Spleen (tissue), 11 donors: ENCODE results near the gene DDIT4. TPM values are rescaled to one million over a fixed set of nuclear protein-coding genes. Genes with fewer than 3 reads are reported as not detected.

Source experiments
- DNase-seq: peaks from one replicate; pipeline ENCODE4 v3.0.0-alpha.2; 2020
- H3K27ac ChIP-seq, 8 donors: fragments of 200-600 bp; sonication (generic) in 7 of 8; 1 replicate in 4 of 8; 2 replicates in 4 of 8; pipeline versions ENCODE4 v1.5.0 to v1.8.0; 2016 to 2021; ENCODE audit warnings: inconsistent platforms in 4 of 8, mild to moderate bottlenecking in 4 of 8, moderate library complexity in 1 of 8
- H3K27me3 ChIP-seq, 7 donors: fragments of 200-600 bp; sonication (generic) in 6 of 7; replicated peaks in 1 of 7; 1 replicate in 4 of 7; 2 replicates in 3 of 7; pipeline versions ENCODE4 v1.5.0 to v1.8.0; 2016 to 2021; ENCODE audit warnings: inconsistent platforms in 3 of 7, mild to moderate bottlenecking in 1 of 7
- H3K36me3 ChIP-seq, 6 donors: fragments of 200-600 bp; sonication (generic) in 5 of 6; 1 replicate in 4 of 6; 2 replicates in 2 of 6; pipeline versions ENCODE4 v1.5.0 to v1.8.0; 2016 to 2021; ENCODE audit warnings: inconsistent platforms in 2 of 6
- H3K4me1 ChIP-seq, 6 donors: fragments of 200-600 bp; sonication (generic) in 5 of 6; 1 replicate in 3 of 6; 2 replicates in 3 of 6; pipeline versions ENCODE4 v1.5.0 to v1.8.0; 2016 to 2021; ENCODE audit warnings: inconsistent platforms in 3 of 6
- H3K4me3 ChIP-seq, 8 donors: fragments of 200-600 bp; sonication (generic) in 7 of 8; 1 replicate in 4 of 8; 2 replicates in 4 of 8; pipeline versions ENCODE4 v1.5.0 to v1.8.0; 2016 to 2021; ENCODE audit warnings: inconsistent platforms in 4 of 8, mild to moderate bottlenecking in 4 of 8, moderate library complexity in 2 of 8
- H3K9me3 ChIP-seq, 8 donors: fragments of 200-600 bp; sonication (generic) in 7 of 8; 1 replicate in 4 of 8; 2 replicates in 4 of 8; pipeline versions ENCODE4 v1.5.0 to v1.8.0; 2016 to 2021; ENCODE audit warnings: inconsistent platforms in 4 of 8
- POLR2A ChIP-seq, 3 donors: fragments of 450-650 bp; IDR thresholded peaks; one replicate each; pipeline ENCODE4 v1.5.1; 2017; ENCODE audit warnings: antibody characterized with exemption in 3 of 3, mild to moderate bottlenecking in 1 of 3
- POLR2AphosphoS5 ChIP-seq, 3 donors: sonication (generic); formaldehyde crosslinking; IDR thresholded peaks; one replicate each; pipeline ENCODE4 v1.5.1; 2017; ENCODE audit warnings: antibody characterized with exemption in 3 of 3
- WGBS, 5 donors: extraction: QIAGEN DNeasy Blood & Tissue Kit in 3 of 5; methylation state at CpG; one replicate each; pipeline versions ENCODE4 v1.1.5 to v1.1.7; 2013 to 2018; 5-methylcytosine and 5-hydroxymethylcytosine counted together
- intact Hi-C: fragments of 100-400 bp; cut with DNase I; formaldehyde crosslinking; loops from one replicate; pipeline ENCODE4 v1.15.0; 2023; ENCODE audit warnings: low total_unique reads
- polyA plus RNA-seq, 3 donors: library from polyadenylated mRNA; stranded (reverse); fragments of 200-250 nt; gene quantifications; one replicate each; pipeline ENCODE4 v1.2.1, GENCODE V29; 2013
- total RNA-seq, 7 donors: library from RNA; depleted of rRNA in 3 of 7; stranded (reverse); fragments of >200 nt in 3 of 7; fragmentation: NEBNext Ultra II Directional in 4 of 7; extraction: Animal tissue kit (Norgen Biotek cat#: 25700) in 4 of 7; gene quantifications; one replicate each; pipeline versions ENCODE4 v1.1.0 to v1.2.1, GENCODE V29; 2016 to 2021
- TF ChIP-seq, protein P1 (sequence below), 11 experiments: fragments of 200-600 bp in 7 of 11; fragments of 450-650 bp in 4 of 11; sonication (generic) in 4 of 11; IDR thresholded peaks in 8 of 11; conservative IDR thresholded peaks in 3 of 11; 1 replicate in 7 of 11; 2 replicates in 4 of 11; pipeline versions ENCODE4 v1.4.0 to v1.8.0; 2016 to 2021; ENCODE audit warnings: antibody characterized with exemption in 11 of 11, inconsistent platforms in 4 of 11, mild to moderate bottlenecking in 1 of 11
- donor health status: healthy with polysubstance abuse.
- donor health status: DM: no; HTN: no; CAD: no; lungs with moderate emphysema.
- donor health status: DM: no; HTN: no; CAD: no.
- donor health status: Bipolar disorder and iron deficiency.
- donor health status: healthy.
- donor health status: DM: no; HTN: no; CAD: no.
- donor health status: DM: yes; HTN: yes; CAD: no.

The DDIT4 gene
- total and polyA plus RNA-seq, 10 donors = 99.3 to 308 (median 228) TPM

DNA sequence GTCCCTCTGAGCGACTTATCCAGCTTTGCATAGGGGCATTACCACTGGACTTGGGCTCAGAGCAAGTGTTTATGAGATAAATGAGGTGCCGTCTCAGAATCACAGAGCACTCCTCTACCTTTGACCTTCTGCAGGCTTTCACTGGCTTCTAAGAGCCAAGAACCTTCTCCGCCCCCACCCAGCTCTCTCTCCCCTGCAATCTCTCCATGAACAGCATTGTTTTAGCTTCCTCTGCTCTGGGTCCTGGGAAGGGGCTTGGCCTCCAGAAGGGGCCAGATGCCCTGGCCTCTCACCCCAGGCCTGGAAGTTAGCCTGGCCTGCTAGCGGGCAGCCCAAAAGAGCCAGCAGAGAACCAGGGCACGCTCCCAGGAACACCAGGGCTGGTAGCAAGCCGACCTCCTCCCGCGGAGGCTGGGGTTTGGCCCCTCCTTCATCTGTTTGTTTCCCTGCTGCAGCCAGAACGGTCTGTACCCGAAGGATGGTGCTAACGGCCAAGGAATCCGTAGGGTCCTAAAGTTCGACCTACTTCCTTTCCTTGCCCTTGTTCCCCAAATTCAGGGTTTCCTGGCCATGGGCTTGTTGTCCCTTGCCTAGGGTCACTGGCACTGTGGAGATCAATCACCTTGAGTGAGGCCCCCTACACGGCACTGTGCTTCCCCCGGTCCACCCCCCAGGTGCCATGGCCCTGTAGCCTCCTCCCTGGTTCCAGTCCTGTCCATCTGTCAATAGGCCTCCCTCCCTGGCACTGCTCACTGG is 18.7 kb upstream of the DDIT4 start:
- intact Hi-C loops = no loop called here
- H3K36me3 ChIP-seq = no peaks in the 10 kb centered on the region
- peaks cover 65 to 100% (median 93%) of the 10 kb centered on the region in 6 donors for H3K4me1 ChIP-seq
- H3K4me3 ChIP-seq = peak overlapping the region in 1 of 8 donors; percentile 41
- no peaks in the 10 kb centered on the region for H3K27me3 ChIP-seq
- peak; percentile 92 for DNase-seq
- WGBS, 5 donors = 23 to 41% (median 24%) methylated on average over 12 to 15 of the region's 15 CpGs
- no peaks in the 10 kb centered on the region for H3K9me3 ChIP-seq
- H3K27ac ChIP-seq = peak overlapping the region; percentile 69 to 95 (median 87)
- no peak for TF ChIP-seq POLR2A (IDR thresholded peaks at IDR 0.05)
- TF ChIP-seq, protein P1, sequence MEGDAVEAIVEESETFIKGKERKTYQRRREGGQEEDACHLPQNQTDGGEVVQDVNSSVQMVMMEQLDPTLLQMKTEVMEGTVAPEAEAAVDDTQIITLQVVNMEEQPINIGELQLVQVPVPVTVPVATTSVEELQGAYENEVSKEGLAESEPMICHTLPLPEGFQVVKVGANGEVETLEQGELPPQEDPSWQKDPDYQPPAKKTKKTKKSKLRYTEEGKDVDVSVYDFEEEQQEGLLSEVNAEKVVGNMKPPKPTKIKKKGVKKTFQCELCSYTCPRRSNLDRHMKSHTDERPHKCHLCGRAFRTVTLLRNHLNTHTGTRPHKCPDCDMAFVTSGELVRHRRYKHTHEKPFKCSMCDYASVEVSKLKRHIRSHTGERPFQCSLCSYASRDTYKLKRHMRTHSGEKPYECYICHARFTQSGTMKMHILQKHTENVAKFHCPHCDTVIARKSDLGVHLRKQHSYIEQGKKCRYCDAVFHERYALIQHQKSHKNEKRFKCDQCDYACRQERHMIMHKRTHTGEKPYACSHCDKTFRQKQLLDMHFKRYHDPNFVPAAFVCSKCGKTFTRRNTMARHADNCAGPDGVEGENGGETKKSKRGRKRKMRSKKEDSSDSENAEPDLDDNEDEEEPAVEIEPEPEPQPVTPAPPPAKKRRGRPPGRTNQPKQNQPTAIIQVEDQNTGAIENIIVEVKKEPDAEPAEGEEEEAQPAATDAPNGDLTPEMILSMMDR (IDR thresholded peaks at IDR 0.05 in 8 of 11, conservative IDR thresholded peaks at IDR 0.05 in 3 of 11) = no peak
- TF ChIP-seq POLR2AphosphoS5 (IDR thresholded peaks at IDR 0.05) = peak; percentile 87 to 92 (median 90)

DNA sequence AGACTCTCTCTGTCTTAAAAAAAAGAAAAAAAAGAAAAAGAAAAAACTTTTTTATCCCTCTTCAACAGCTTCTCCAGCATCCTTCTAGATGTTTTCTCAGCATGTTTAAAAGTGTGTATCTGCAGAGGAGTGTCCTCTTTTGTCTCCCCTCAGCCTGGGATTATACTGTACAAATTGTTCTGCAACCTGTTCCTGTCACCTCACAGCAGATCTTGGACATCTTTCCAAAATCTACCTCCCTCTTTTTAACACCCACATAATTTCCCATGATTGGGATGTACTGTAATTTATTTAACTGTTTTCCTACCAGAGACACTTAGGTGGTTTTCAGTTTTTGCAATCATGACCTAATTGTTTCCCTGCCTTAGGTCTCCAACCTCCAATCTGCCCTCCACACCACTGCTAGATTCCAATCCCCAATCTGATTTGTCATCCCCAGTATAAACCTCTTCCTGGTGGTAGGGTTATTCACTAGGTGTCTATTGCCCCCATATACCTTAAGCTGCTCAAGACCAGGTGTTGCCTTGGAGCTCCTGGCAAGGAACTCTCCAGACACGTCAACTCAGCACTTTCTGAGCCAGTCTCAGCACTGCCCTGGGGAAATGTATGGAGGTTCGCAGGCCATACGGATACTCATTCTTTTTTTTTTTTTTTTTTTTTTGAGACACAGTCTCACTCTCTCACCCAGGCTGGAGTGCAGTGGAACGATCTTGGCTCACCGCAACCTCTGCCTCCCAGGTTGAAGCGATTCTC is 17.6 kb upstream of the DDIT4 start:
- intact Hi-C loops = no loop called here
- Histone ChIP-seq H3K27ac (peak overlapping the region in 6 of 8 donors; percentile 72 to 95 (median 90)), H3K4me3 (no peak overlapping the region), H3K4me1 (peaks cover 66 to 100% (median 94%) of the 10 kb centered on the region in 6 donors), H3K27me3 (no peaks in the 10 kb centered on the region), H3K9me3 (no peaks in the 10 kb centered on the region), H3K36me3 (no peaks in the 10 kb centered on the region)
- DNase-seq = no peak
- 93 to 98% (median 96%) methylated on average over 6 of the region's 6 CpGs for WGBS, 5 donors
- TF ChIP-seq, protein P1 (IDR thresholded peaks at IDR 0.05 in 8 of 11, conservative IDR thresholded peaks at IDR 0.05 in 3 of 11) = no peak
- TF ChIP-seq POLR2A (IDR thresholded peaks at IDR 0.05) = no peak
- no peak for TF ChIP-seq POLR2AphosphoS5 (IDR thresholded peaks at IDR 0.05)

DNA sequence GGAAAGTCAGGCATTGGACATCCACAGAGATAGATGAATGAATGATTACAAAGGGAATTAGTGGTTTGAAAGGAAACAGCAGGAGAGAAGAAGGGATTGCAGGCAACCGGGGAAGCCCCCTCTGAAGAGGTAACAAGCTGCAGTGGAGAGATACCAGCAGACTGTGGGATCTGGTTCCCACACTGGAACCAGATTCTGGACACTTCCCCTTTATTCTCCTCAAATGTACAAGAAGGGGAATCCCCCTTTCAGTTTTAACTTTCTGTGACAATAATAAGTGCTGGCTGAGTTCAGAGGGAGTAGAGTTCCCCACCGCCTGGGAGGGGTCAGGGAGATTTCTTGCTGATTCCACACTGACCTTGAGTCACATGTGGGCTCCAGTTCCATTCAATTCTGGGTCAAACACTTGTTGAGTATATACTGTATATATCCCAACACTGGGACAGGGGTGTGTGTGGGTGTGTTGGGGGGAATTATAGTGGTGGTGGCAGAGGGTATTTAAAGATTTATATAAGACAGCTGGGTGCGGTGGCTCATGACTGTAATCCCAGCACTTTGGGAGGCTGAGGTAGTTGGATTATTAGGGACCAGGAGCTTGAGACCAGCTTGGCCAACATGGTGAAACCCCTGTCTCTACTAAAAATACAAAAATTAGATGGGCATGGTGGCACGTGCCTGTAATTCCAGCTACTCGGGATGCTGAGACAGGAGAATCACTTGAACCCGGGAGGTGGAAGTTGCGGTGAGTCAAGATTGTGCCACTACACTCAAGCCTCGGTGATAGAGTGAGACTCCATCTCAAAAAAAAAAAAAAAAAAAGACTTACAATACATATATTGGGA is 16.5 kb upstream of the DDIT4 start:
- 55 to 69% (median 58%) methylated on average over 8 of the region's 8 CpGs for WGBS, 5 donors

More for the DNA sequence above, 16.5 kb upstream of the DDIT4 start:
- no peaks in the 10 kb centered on the region for H3K36me3 ChIP-seq
- intact Hi-C loops = no loop called here
- TF ChIP-seq, protein P1 (IDR thresholded peaks at IDR 0.05 in 8 of 11, conservative IDR thresholded peaks at IDR 0.05 in 3 of 11) = no peak
- peak in 1 of 3 donors; percentile 67 for TF ChIP-seq POLR2AphosphoS5 (IDR thresholded peaks at IDR 0.05)
- H3K4me3 ChIP-seq = no peak overlapping the region
- H3K4me1 ChIP-seq = peaks cover 74 to 100% (median 96%) of the 10 kb centered on the region in 6 donors
- no peaks in the 10 kb centered on the region for H3K9me3 ChIP-seq
- DNase-seq = no peak
- H3K27ac ChIP-seq = peak overlapping the region in 7 of 8 donors; percentile 0 to 95 (median 89)
- no peaks in the 10 kb centered on the region for H3K27me3 ChIP-seq
